ENCODE results near the gene EFEMP2.

Gene EFEMP2

GRCh38 chr11:65867284-65868071 is 5.1 kb downstream of the EFEMP2 start:
- Histone ChIP-seq H4K20me1 (ENCODE audit: insufficient read depth, low read length, poor library complexity, severe bottlenecking) (peaks cover 9% of the 10 kb centered on the region), H3K9me3 (ENCODE audit: insufficient read depth, low read depth, low read length) (no peaks in the 10 kb centered on the region), H3K4me2 (ENCODE audit: low read depth, low read length, poor library complexity, severe bottlenecking) (no peak overlapping the region), H3K9ac (ENCODE audit: low read depth, low read length, poor library complexity, severe bottlenecking) (no peak overlapping the region), H3K9me2 (replicated peaks; ENCODE audit: low read depth, low read length) (no peaks in the 10 kb centered on the region), H3K79me2 (ENCODE audit: insufficient read depth, low read length) (peaks cover 28% of the 10 kb centered on the region), H3K4me3 (ENCODE audit: low read length, poor library complexity, severe bottlenecking) (no peak overlapping the region), H2AFZ (ENCODE audit: low read length) (no peak overlapping the region), H3F3A (ENCODE audit: low read depth) (no peaks in the 10 kb centered on the region), H3K36me3 (ENCODE audit: insufficient read depth, low read length) (peaks cover 25% of the 10 kb centered on the region; the same call in 1 of the 2 replicates), H3K27me3 (ENCODE audit: insufficient read depth, low read length, poor library complexity, severe bottlenecking) (no peaks in the 10 kb centered on the region), H3K4me1 (ENCODE audit: insufficient read depth, low read length, poor library complexity, severe bottlenecking) (peaks cover 29% of the 10 kb centered on the region)
- TF ChIP-seq CTCF (conservative IDR thresholded peaks at IDR 0.05; ENCODE audit: low read length) (no peak), EZH2phosphoT487 (IDR thresholded peaks at IDR 0.05; ENCODE audit: borderline replicate concordance) (no peak)

- Histone ChIP-seq H3K9ac (ENCODE audit: low read depth, low read length, poor library complexity, severe bottlenecking) (no peak overlapping the region), H3K27me3 (ENCODE audit: insufficient read depth, low read length, poor library complexity, severe bottlenecking) (no peaks in the 10 kb centered on the region), H3K9me2 (replicated peaks; ENCODE audit: low read depth, low read length) (no peaks in the 10 kb centered on the region), H3K9me3 (ENCODE audit: insufficient read depth, low read depth, low read length) (no peaks in the 10 kb centered on the region), H3K4me2 (ENCODE audit: low read depth, low read length, poor library complexity, severe bottlenecking) (no peak overlapping the region), H4K20me1 (ENCODE audit: insufficient read depth, low read length, poor library complexity, severe bottlenecking) (peaks cover 17% of the 10 kb centered on the region), H3K4me3 (ENCODE audit: low read length, poor library complexity, severe bottlenecking) (no peak overlapping the region), H3K36me3 (ENCODE audit: insufficient read depth, low read length) (peaks cover 25% of the 10 kb centered on the region; the same call in 1 of the 2 replicates), H3K4me1 (ENCODE audit: insufficient read depth, low read length, poor library complexity, severe bottlenecking) (peaks cover 32% of the 10 kb centered on the region), H3F3A (ENCODE audit: low read depth) (no peaks in the 10 kb centered on the region), H3K79me2 (ENCODE audit: insufficient read depth, low read length) (peaks cover 36% of the 10 kb centered on the region), H2AFZ (ENCODE audit: low read length) (no peak overlapping the region)
- TF ChIP-seq CTCF (conservative IDR thresholded peaks at IDR 0.05; ENCODE audit: low read length): no peak
- no peak for TF ChIP-seq EZH2phosphoT487 (IDR thresholded peaks at IDR 0.05; ENCODE audit: borderline replicate concordance)
Observed at GRCh38 chr11:65866509-65867283, 5.9 kb downstream of the EFEMP2 start.

GRCh38 chr11:65865550-65866172 is 6.9 kb downstream of the EFEMP2 start:
- Histone ChIP-seq H3K9ac (ENCODE audit: low read depth, low read length, poor library complexity, severe bottlenecking) (no peak overlapping the region), H3K27me3 (ENCODE audit: insufficient read depth, low read length, poor library complexity, severe bottlenecking) (peaks cover 5% of the 10 kb centered on the region), H3K9me3 (ENCODE audit: insufficient read depth, low read depth, low read length) (no peaks in the 10 kb centered on the region), H4K20me1 (ENCODE audit: insufficient read depth, low read length, poor library complexity, severe bottlenecking) (peaks cover 23% of the 10 kb centered on the region), H3K79me2 (ENCODE audit: insufficient read depth, low read length) (peaks cover 46% of the 10 kb centered on the region), H3K36me3 (ENCODE audit: insufficient read depth, low read length) (peaks cover 25% of the 10 kb centered on the region; the same call in 1 of the 2 replicates), H3K4me2 (ENCODE audit: low read depth, low read length, poor library complexity, severe bottlenecking) (no peak overlapping the region), H3K9me2 (replicated peaks; ENCODE audit: low read depth, low read length) (no peaks in the 10 kb centered on the region), H2AFZ (ENCODE audit: low read length) (no peak overlapping the region), H3K4me3 (ENCODE audit: low read length, poor library complexity, severe bottlenecking) (no peak overlapping the region), H3F3A (ENCODE audit: low read depth) (no peaks in the 10 kb centered on the region), H3K4me1 (ENCODE audit: insufficient read depth, low read length, poor library complexity, severe bottlenecking) (peaks cover 27% of the 10 kb centered on the region)
- no peak for TF ChIP-seq EZH2phosphoT487 (IDR thresholded peaks at IDR 0.05; ENCODE audit: borderline replicate concordance)
- no peak for TF ChIP-seq CTCF (conservative IDR thresholded peaks at IDR 0.05; ENCODE audit: low read length)
